ENCODE measurements around the gene S100PBP. TPM values are rescaled to one million over a fixed set of nuclear protein-coding genes. Genes with fewer than 3 reads are reported as not detected.

S100PBP gene
- total and polyA plus RNA-seq, 2 of the 4 experiments (the other 2 are of a cell fraction), result 13.9 to 20.3 TPM

DNA sequence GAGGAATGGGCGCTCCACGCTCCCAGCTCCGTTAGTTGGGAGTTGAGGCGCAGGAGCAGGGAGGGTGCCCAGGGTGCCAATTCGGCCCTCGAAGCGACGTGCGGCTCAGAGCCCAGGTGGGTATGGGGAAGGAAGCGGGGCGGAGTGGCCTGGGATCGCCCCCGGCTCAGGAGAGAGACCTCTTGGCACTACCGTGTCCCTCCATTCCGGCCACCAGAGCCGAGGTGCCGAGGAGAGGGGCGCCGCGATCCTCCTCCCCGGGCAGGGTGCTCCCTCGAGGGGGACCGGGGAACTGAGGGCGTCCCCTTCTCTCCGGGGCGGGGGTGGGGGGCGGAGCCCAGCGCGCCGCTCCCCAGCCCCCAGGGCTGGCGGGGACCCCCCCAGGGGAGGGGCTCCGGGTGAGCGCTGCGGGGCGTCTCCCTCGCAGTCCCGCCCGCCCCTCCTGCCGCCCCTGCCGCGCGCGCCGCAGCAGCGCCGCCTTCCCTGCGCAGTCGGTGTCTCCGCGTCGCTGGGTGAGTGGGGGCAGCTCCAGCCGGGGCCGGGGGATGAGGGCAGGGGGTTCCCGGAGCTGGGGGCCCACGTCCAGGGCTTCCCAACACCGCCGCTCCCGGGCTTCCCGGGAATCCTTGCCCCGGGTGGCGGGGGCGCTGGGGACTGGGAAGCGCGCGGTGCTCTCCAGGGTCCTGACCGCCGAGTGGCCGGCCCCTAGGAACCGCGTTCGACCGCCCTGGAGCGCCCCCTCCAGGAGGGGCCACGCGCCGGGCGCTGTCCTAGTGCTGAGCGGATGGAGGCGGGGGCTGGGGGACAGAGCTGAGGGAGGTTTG is 68.8 kb downstream of the S100PBP start, which contains the start of gene HPCA:
Gene HPCA, plus strand, starts transcription at position 488 of the 824 bp plus-strand sequence. CDS start 2,408 bp downstream, outside the sequence.
- Histone ChIP-seq H2AK5ac (ENCODE audit: low read depth, low read length) (no peak within 1 kb of the TSS), H2BK15ac (ENCODE audit: low read depth, low read length) (no peak within 1 kb of the TSS), H2AFZ (replicated peaks; ENCODE audit: low read length, poor library complexity) (peak within 1 kb of the TSS; percentile 21), H3K4me2 (ENCODE audit: low read depth, low read length) (no peak within 1 kb of the TSS), H3K4ac (ENCODE audit: low read depth, low read length) (no peak within 1 kb of the TSS), H3K4me1 (ENCODE audit: control insufficient read depth, insufficient read depth, low read length) (no peaks in the 10 kb centered on the region), H3K56ac (ENCODE audit: extremely low read depth, insufficient read depth, low read length) (no peak within 1 kb of the TSS), H2AK9ac (replicated peaks; ENCODE audit: low read depth, low read length, poor library complexity) (peak within 1 kb of the TSS; percentile 42), H3K4me3 (ENCODE audit: insufficient read depth, low read depth, low read length) (no peak within 1 kb of the TSS), H2BK120ac (ENCODE audit: low read depth, low read length) (no peak within 1 kb of the TSS), H3K36me3 (ENCODE audit: control insufficient read depth, insufficient read depth, low read length) (no peaks in the 10 kb centered on the region), H3K9ac (ENCODE audit: low read depth, low read length) (no peak within 1 kb of the TSS), H2BK20ac (ENCODE audit: low read depth, low read length) (no peak within 1 kb of the TSS), H3K79me1 (ENCODE audit: low read depth in 1 of 2, low read length in 2 of 2) (no peaks in the 10 kb centered on the region), H3K27me3 (ENCODE audit: control insufficient read depth, insufficient read depth, low read length) (peaks cover 65% of the 10 kb centered on the region), H4K91ac (ENCODE audit: insufficient read depth, low read depth, low read length) (no peak within 1 kb of the TSS), H4K8ac (ENCODE audit: low read depth in 2 of 2, low read length in 2 of 2) (no peak within 1 kb of the TSS), H3K18ac (ENCODE audit: low read depth, low read length) (no peak within 1 kb of the TSS), H2BK5ac (ENCODE audit: low read depth, low read length, poor library complexity, severe bottlenecking) (no peak within 1 kb of the TSS), H3K9me3 (ENCODE audit: control insufficient read depth, insufficient read depth, low read length) (no peaks in the 10 kb centered on the region), H3K27ac (ENCODE audit: insufficient read depth, low read length) (no peak within 1 kb of the TSS), H4K5ac (ENCODE audit: low read depth, low read length) (no peak within 1 kb of the TSS), H4K20me1 (ENCODE audit: insufficient read depth, low read length) (peaks cover 3% of the 10 kb centered on the region; the same call in 1 of the 2 replicates), H3K9me1 (ENCODE audit: insufficient read depth, low read length) (peaks cover 4% of the 10 kb centered on the region; the same call in 1 of the 2 replicates), H3K23ac (ENCODE audit: low read depth, low read length) (no peak within 1 kb of the TSS), H3K14ac (replicated peaks; ENCODE audit: low read depth, low read length) (no peak within 1 kb of the TSS)
- DNase-seq, result peak; percentile 48
- dilution Hi-C loops (cut with HindIII; ENCODE audit: low sequenced_read_pairs, unreplicated experiment) (no loop called here), in situ Hi-C loops (cut with MboI; ENCODE audit: low sequenced_read_pairs) (no loop called here), intact Hi-C loops (cut with micrococcal nuclease) (loop anchor here (1.0 to 5.0 kb wide), 2 partner anchors 200 to 484 kb away; no protein-coding TSS in a partner anchor)
- BruUV-seq (replicated peaks), result no TSS peak
- CTCF ChIA-PET, result interaction anchor here (0.6 to 0.9 kb wide), 3 partner anchors 18 to 31 kb away, joined by 3 read pairs; no protein-coding TSS in a partner anchor
- ATAC-seq (ENCODE audit: low read depth), result peak; percentile 99
- WGBS, 2 experiments (ENCODE audit: extremely low coverage in 2 of 2, insufficient read length in 1 of 2), result 4% methylated on average over 49 of the region's 79 CpGs; no CpG with 5 or more reads in 1 of the 2 experiments
- POLR2A ChIA-PET (ENCODE audit: unreplicated experiment), result no interaction called here
- TF ChIP-seq NFE2L2 (IDR thresholded peaks at IDR 0.05; ENCODE audit: low read depth, low read length), result no peak
- no peak for TF ChIP-seq BHLHE40 (IDR thresholded peaks at IDR 0.05; ENCODE audit: low read depth, low read length)
- no peak for TF ChIP-seq MAFK (IDR thresholded peaks at IDR 0.05; ENCODE audit: low read depth, low read length)
- no peak for TF ChIP-seq FOS (IDR thresholded peaks at IDR 0.05; ENCODE audit: low read depth, low read length)
- peak; percentile 95 for TF ChIP-seq MAZ (IDR thresholded peaks at IDR 0.05; ENCODE audit: borderline replicate concordance, low read depth, low read length)
- TF ChIP-seq RAD21 (IDR thresholded peaks at IDR 0.05; ENCODE audit: low read length), result peak; percentile 55
- no peak for TF ChIP-seq POLR2A (IDR thresholded peaks at IDR 0.05; ENCODE audit: low read depth, low read length)
- TF ChIP-seq, protein P1, sequence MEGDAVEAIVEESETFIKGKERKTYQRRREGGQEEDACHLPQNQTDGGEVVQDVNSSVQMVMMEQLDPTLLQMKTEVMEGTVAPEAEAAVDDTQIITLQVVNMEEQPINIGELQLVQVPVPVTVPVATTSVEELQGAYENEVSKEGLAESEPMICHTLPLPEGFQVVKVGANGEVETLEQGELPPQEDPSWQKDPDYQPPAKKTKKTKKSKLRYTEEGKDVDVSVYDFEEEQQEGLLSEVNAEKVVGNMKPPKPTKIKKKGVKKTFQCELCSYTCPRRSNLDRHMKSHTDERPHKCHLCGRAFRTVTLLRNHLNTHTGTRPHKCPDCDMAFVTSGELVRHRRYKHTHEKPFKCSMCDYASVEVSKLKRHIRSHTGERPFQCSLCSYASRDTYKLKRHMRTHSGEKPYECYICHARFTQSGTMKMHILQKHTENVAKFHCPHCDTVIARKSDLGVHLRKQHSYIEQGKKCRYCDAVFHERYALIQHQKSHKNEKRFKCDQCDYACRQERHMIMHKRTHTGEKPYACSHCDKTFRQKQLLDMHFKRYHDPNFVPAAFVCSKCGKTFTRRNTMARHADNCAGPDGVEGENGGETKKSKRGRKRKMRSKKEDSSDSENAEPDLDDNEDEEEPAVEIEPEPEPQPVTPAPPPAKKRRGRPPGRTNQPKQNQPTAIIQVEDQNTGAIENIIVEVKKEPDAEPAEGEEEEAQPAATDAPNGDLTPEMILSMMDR (conservative IDR thresholded peaks at IDR 0.05; ENCODE audit: low read depth, low read length), result peak; percentile 91
- TF ChIP-seq, protein P2, sequence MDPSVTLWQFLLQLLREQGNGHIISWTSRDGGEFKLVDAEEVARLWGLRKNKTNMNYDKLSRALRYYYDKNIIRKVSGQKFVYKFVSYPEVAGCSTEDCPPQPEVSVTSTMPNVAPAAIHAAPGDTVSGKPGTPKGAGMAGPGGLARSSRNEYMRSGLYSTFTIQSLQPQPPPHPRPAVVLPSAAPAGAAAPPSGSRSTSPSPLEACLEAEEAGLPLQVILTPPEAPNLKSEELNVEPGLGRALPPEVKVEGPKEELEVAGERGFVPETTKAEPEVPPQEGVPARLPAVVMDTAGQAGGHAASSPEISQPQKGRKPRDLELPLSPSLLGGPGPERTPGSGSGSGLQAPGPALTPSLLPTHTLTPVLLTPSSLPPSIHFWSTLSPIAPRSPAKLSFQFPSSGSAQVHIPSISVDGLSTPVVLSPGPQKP (IDR thresholded peaks at IDR 0.05; ENCODE audit: borderline replicate concordance, low read depth, low read length), result no peak
- TF ChIP-seq RFX5 (IDR thresholded peaks at IDR 0.05; ENCODE audit: low read depth, low read length), result no peak
- no peak for TF ChIP-seq CHD1 (IDR thresholded peaks at IDR 0.05; ENCODE audit: low read depth, low read length)
- peak; percentile 40 for TF ChIP-seq SMC3 (IDR thresholded peaks at IDR 0.05; ENCODE audit: low read depth, low read length)
- TF ChIP-seq CEBPB (IDR thresholded peaks at IDR 0.05; ENCODE audit: low read depth, low read length), result no peak
- peak; percentile 95 for TF ChIP-seq RCOR1 (IDR thresholded peaks at IDR 0.05; ENCODE audit: insufficient replicate concordance, low read length)
